ENCODE results near the gene PIGBOS1.
"Not testable (repeated sequence)": the region's sequence is repeated elsewhere in the genome, so short reads cannot be mapped to it uniquely, and the experiment has no call there.

Gene PIGBOS1

GRCh38 chr15:55318588-55319494 is at the start of gene PIGBOS1, which contains the start of gene PIGB:
Gene PIGBOS1, minus strand, starts transcription at chr15:55319123. Its CDS starts 1,331 bp downstream, at chr15:55317792.
Gene PIGB, plus strand, starts transcription at chr15:55319222. Its CDS starts 29 bp downstream, at chr15:55319251.
- peak; percentile 89 for DNase-seq (ENCODE audit: low read depth)

DNA sequence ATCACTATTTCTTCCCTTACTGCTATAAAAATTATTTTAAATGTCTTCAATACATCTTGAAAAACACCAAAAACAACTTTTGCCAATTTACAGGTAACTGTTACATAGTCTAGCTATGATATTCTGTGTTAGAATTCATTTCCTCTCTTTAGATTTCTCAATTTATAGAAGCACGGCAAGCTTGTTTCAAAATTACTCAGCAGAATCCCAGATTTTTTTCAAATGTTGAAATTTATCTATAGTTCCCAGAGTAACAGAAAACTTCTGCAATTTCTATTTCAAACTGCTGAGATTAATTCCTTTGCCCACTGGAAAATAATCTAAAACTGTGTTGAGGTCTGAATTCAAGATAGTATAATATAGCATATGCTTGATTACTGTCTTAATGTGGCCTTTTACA is 48.1 kb upstream of the PIGBOS1 start:
- DNase-seq (ENCODE audit: low read depth) = no peak

DNA sequence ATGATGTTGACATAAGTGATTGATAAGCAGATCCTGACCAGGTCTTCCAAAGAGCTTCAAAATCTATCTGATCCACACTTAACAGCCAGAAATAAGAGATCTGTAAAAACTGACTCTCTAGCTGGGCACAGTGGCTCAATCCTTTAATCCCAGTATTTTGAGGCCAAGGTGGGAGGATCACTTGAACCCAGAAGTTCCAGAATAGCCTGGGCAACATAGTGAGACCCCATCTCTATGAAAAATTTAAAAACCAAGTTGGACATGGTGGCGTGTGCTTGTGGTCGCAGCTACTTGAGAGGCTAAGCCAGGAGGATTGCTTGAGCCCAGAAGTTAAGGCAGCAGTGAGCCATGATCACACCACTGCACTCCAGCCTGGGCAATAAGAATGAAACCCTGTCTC is 43.7 kb upstream of the PIGBOS1 start:
- no peak for DNase-seq (ENCODE audit: low read depth)

DNA sequence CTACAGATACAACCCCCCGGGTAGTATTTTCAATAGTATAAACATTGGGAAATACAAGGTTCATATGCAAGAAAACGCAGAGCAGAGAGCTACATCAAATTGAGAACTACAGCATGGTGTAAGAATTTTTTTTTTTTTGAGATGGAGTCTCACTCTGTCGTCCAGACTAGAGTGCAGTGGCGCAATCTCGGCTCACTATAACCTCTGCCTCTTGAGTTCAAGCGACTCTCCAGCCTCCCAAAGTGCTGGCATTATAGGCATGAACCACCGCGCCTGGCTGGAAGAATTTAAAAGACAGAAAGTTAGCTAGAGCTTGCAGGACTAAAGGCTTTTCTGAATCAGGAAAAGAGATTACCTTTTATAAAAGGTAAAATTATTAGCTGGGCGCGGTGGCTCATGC is 42.1 kb upstream of the PIGBOS1 start:
- no peak for DNase-seq (ENCODE audit: low read depth)

- peak; percentile 29 for DNase-seq (ENCODE audit: low read depth)
Observed at GRCh38 chr15:55360256-55360655, 41.3 kb upstream of the PIGBOS1 start.

- no peak for DNase-seq (ENCODE audit: low read depth)
Observed at GRCh38 chr15:55358471-55358870, 39.5 kb upstream of the PIGBOS1 start.

GRCh38 chr15:55357774-55358173 is 38.9 kb upstream of the PIGBOS1 start:
- peak; percentile 77 for DNase-seq (ENCODE audit: low read depth)

DNA sequence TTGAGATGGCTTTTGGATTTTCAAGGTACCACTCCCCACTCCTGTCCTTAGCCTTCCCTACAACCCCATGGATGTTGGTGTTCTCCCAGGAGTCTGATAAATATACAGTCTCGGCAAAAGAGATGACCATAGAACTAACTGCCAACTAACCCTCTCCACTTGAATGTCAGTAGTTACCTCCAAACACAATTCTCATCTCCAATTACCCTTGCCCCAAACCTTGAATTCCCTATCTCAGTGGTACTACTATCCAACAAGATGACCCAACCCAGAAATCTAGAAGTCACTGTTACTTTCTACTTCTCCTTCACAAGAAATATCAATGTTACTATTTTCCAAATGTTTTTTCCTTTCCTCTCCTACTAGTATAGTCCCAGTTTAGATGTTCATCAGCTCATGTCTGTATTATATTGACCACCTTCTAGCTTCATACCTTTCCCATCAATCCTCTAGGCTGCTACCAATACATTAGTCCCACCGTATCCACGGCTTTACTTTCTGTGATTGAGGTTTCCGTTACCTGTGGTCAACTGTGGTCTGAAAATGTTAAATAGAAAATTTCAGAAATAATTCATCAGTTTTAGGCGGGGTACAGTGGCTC is 38.2 kb upstream of the PIGBOS1 start:
- DNase-seq (ENCODE audit: low read depth) = no peak

DNA sequence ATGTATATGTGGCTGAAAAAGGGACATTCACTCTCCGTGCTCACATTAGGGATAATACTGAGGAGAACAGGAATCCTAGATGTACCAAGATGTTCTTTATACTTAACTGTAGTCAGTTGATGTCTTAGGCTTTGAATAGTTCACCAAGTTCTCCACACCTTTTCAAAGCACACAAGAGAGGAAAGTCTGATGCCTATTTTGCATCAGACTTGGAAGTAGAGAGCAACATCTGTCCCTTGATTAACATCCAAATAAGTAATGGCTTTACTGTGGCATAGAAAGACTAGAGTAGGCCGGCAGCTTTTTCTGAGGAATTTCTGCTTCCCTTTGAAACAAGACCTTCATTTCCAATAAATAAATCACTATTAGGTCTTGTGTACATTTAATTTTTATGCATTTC is 34.1 kb upstream of the PIGBOS1 start:
- DNase-seq (ENCODE audit: low read depth) = no peak

DNA sequence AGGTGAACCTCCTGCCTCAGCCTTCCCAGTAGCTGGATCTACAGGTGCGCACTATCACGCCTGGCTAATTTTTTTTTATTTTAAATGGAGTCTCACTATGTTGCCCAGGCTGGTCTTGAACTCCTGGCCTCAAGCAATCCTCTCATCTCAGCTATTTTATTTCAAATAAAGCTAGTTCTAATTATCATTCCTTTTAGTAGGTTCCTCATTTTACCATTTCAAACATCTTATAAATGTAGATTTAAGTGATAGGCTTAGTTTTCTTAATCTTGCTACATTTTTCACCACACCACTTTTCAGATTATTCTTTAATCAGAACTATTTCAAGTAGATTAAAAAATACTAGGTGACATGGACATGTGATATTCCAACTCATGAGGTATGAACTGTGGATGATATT is 30.4 kb upstream of the PIGBOS1 start:
- DNase-seq (ENCODE audit: low read depth) = no peak

DNA sequence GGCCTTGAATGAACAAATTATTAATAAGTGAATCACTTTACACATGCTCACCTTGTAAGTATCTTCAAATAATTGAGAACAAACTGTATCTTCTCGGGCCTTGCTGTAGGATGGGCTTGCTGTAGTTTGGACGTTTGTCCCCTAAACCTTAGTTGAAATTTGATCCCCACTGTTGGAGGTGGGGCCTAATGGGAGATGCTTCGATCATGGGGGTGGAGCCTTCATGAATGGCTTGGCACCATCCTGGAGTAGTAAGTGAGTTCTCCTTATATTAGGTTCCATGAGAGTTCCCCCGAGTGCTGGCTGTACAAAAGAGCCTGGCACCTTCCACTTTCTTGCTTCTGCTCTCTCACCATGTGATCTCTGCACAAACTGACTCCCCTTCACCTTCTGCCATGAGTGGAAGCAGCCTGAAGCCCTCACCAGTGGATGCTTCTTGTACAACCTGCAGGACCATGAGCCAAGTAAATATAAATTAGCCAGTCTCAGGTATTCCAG is 29.4 kb upstream of the PIGBOS1 start:
- no peak for DNase-seq (ENCODE audit: low read depth)

- no peak for DNase-seq (ENCODE audit: low read depth)
Observed at GRCh38 chr15:55344206-55344605, 25.3 kb upstream of the PIGBOS1 start.

DNA sequence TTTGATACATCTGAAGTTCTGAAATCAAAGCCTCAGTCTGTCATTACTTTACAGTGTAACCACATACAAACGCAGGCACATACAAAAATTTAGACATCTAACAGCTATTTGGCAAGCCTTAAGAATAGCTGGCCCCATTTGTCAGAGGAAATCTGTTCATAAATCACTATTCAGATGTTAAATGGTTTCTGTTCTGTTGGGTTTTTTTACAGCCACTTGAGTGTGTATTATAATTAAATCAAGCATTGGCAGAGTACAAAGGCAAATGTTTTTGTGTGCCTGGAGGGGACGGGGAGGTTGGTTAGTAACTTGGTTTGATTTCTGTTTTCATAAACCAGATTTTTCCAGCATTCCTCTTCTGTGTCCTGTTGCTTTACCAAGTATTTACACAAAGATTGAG is 24.2 kb upstream of the PIGBOS1 start:
- no peak for DNase-seq (ENCODE audit: low read depth)

- no peak for DNase-seq (ENCODE audit: low read depth)
Observed at GRCh38 chr15:55337160-55337559, 18.2 kb upstream of the PIGBOS1 start.

GRCh38 chr15:55334997-55335396 is 16.1 kb upstream of the PIGBOS1 start:
- DNase-seq (ENCODE audit: low read depth) = peak; percentile 41

DNA sequence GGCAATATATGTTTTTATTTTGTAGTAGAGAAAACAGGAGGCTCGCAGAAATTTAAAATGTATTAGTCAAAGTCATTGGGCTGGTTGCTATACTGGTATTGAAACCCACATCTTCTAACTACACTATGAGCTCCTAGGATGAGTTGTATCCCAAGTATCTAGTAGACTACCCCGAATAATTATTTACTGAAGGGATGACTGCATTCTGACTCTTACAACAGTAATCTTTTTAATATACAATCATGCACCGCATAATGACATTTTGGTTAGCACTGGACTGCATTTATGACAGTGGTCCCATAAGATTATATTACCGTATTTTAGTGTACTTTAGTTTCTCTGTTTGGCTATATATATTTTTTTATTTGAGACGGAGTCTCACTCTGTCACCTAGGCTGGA is 15.4 kb upstream of the PIGBOS1 start:
- DNase-seq (ENCODE audit: low read depth) = no peak

GRCh38 chr15:55327387-55327786 is 8.5 kb upstream of the PIGBOS1 start:
- DNase-seq (ENCODE audit: low read depth) = no peak

- no peak for DNase-seq (ENCODE audit: low read depth)
Observed at GRCh38 chr15:55322467-55322866, 3.5 kb upstream of the PIGBOS1 start.

DNA sequence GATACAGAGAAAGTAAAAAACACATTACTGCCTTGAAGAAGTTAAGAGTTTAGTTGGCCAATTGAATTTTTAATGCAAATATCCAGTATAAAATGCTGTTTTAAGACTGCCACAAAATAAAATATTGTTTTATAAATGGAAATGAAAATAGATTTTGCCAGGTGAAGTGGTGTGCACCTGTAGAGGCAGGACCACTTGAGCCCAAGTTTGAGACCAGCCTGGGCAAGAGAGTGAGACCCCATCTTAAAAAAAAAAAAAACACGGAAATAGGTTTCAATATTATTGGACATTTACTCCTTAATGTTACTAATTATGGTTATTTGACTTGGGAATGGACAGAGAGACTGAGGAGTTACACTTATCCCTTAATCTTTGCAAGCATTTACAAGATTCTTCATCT is 2.0 kb upstream of the PIGBOS1 start:
- no peak for DNase-seq (ENCODE audit: low read depth)

- DNase-seq (ENCODE audit: low read depth) = peak; percentile 19
Observed at GRCh38 chr15:55320238-55320550, 1.3 kb upstream of the PIGBOS1 start.

GRCh38 chr15:55319537-55320237 is 764 bp upstream of the PIGBOS1 start:
- peak; percentile 11 for DNase-seq (ENCODE audit: low read depth)

DNA sequence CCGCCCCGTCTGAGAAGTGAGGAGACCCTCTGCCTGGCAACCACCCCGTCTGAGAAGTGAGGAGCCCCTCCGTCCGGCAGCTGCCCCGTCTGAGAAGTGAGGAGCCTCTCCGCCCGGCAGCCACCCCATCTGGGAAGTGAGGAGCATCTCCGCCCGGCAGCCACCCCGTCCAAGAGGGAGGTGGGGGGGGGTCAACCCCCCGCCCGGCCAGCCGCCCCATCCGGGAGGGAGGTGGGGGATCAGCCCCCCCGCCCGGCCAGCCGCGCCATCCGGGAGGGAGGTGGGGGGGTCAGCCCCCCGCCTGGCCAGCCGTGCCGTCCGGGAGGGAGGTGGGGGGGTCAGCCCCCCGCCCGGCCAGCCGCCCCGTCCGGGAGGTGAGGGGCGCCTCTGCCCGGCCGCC is 16.1 kb downstream of the PIGBOS1 start:
- not testable (repeated sequence) for DNase-seq (ENCODE audit: low read depth)

DNA sequence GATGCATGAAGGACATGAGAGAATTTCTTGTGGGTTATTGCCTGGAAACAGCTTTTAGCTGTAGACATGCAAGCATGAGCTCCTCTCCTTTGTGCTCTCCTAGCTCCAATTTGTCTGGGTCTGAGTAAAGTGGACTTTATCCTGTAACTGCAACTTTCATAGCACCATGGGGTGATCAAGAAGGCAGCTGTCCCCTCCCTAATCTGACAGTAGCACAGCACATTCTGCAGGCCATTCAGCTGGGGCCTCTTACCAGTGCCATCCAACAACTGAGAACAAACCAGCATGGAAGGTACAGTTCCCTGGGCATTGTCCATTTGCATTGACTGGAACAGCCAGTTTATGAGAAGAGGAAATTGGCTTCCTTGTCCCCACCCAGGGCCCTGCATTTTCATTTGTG is 21.6 kb downstream of the PIGBOS1 start:
- DNase-seq (ENCODE audit: low read depth) = no peak
